GM23248 (cell line): ENCODE results near the gene STARD3. TPM values are rescaled to one million over a fixed set of nuclear protein-coding genes. Genes with fewer than 3 reads are reported as not detected.

Experiments used
- DNase-seq: peaks from one replicate; pipeline ENCODE4 v3.0.0-alpha.2; 2015
- H2AFZ ChIP-seq: fragments of 200-600 bp; sonication (generic); 2 replicates; pipeline ENCODE4 v1.6.1; 2016; ENCODE audit warnings: antibody characterized with exemption
- H3F3A ChIP-seq: fragments of 200-600 bp; sonication (generic); 2 replicates; pipeline ENCODE4 v1.6.1; 2016; ENCODE audit warnings: mild to moderate bottlenecking, antibody characterized with exemption, mixed run types; ENCODE audit not compliant: insufficient read depth
- H3K27ac ChIP-seq: fragments of 200-600 bp; sonication (generic); 2 replicates; pipeline ENCODE4 v1.5.1; 2016; ENCODE audit warnings: mild to moderate bottlenecking
- H3K27me3 ChIP-seq: fragments of 200-600 bp; sonication (generic); replicated peaks from 2 replicates; pipeline ENCODE4 v1.6.1; 2016; ENCODE audit warnings: mild to moderate bottlenecking; ENCODE audit not compliant: insufficient read depth
- H3K36me3 ChIP-seq: fragments of 200-600 bp; sonication (generic); 2 replicates; pipeline ENCODE4 v1.6.1; 2016; ENCODE audit warnings: low read depth, mild to moderate bottlenecking
- H3K4me1 ChIP-seq: fragments of 200-600 bp; sonication (generic); 2 replicates; pipeline ENCODE4 v1.6.1; 2016; ENCODE audit warnings: mild to moderate bottlenecking; ENCODE audit not compliant: insufficient read depth
- H3K4me2 ChIP-seq: fragments of 200-600 bp; sonication (generic); one replicate; pipeline ENCODE4 v1.6.1; 2016; ENCODE audit warnings: mild to moderate bottlenecking; ENCODE audit not compliant: unreplicated experiment
- H3K4me3 ChIP-seq: fragments of 200-600 bp; sonication (generic); 2 replicates; pipeline ENCODE4 v1.5.1; 2016; ENCODE audit warnings: mild to moderate bottlenecking
- H3K79me2 ChIP-seq: fragments of 200-600 bp; sonication (generic); 2 replicates; pipeline ENCODE4 v1.6.1; 2016; ENCODE audit warnings: mild to moderate bottlenecking; ENCODE audit not compliant: insufficient read depth
- H3K9ac ChIP-seq: fragments of 200-600 bp; sonication (generic); 2 replicates; pipeline ENCODE4 v1.6.1; 2016; ENCODE audit warnings: mild to moderate bottlenecking
- H3K9me2 ChIP-seq: fragments of 200-600 bp; sonication (generic); 2 replicates; pipeline ENCODE4 v1.6.1; 2016; ENCODE audit warnings: mixed run types, mild to moderate bottlenecking, moderate library complexity; ENCODE audit not compliant: insufficient read depth
- H3K9me3 ChIP-seq: fragments of 200-600 bp; sonication (generic); one replicate; pipeline ENCODE4 v1.6.1; 2017; ENCODE audit warnings: low read depth
- H4K20me1 ChIP-seq: fragments of 200-600 bp; sonication (generic); 2 replicates; pipeline ENCODE4 v1.6.0; 2016; ENCODE audit not compliant: insufficient read depth
- EZH2 ChIP-seq: fragments of 200-600 bp; sonication (generic); IDR thresholded peaks from 2 replicates; pipeline ENCODE4 v1.6.1; 2018; ENCODE audit warnings: antibody characterized with exemption, mild to moderate bottlenecking; ENCODE audit not compliant: insufficient read depth, poor library complexity, severe bottlenecking
- EZH2phosphoT487 ChIP-seq: fragments of 200-600 bp; sonication (generic); IDR thresholded peaks from 2 replicates; pipeline ENCODE4 v1.6.1; 2018; ENCODE audit warnings: antibody characterized with exemption, moderate library complexity, mild to moderate bottlenecking, low read depth; ENCODE audit not compliant: insufficient read depth
- WGBS, 2 experiments: methylation state at CpG; one replicate each; pipeline ENCODE4 v1.1.6; 2015 to 2017; ENCODE audit warnings: low lambda C conversion rate in 2 of 2, low coverage in 1 of 2; ENCODE audit errors: missing lambda C conversion rate in 2 of 2; 5-methylcytosine and 5-hydroxymethylcytosine counted together
- in situ Hi-C: fragments of 300-500 bp; cut with MboI; formaldehyde crosslinking; loops from 2 replicates; pipeline ENCODE4 v1.15.0; 2020
- polyA plus RNA-seq: library from polyadenylated mRNA; unstranded; fragments of >200 nt; fragmentation: Nextera tagmentation; extraction: Ambion mirVana; gene quantifications from 2 replicates; pipeline ENCODE4 v1.2.1, GENCODE V29; 2016
- total RNA-seq: library from RNA; depleted of rRNA; stranded (reverse); fragments of >200 nt; shearing (Covaris generic); gene quantifications from 2 replicates; pipeline ENCODE4 v1.2.3, GENCODE V29; 2014

STARD3 gene
- total and polyA plus RNA-seq, 2 experiments from 2014 or later = 32.3 to 41.0 TPM

DNA sequence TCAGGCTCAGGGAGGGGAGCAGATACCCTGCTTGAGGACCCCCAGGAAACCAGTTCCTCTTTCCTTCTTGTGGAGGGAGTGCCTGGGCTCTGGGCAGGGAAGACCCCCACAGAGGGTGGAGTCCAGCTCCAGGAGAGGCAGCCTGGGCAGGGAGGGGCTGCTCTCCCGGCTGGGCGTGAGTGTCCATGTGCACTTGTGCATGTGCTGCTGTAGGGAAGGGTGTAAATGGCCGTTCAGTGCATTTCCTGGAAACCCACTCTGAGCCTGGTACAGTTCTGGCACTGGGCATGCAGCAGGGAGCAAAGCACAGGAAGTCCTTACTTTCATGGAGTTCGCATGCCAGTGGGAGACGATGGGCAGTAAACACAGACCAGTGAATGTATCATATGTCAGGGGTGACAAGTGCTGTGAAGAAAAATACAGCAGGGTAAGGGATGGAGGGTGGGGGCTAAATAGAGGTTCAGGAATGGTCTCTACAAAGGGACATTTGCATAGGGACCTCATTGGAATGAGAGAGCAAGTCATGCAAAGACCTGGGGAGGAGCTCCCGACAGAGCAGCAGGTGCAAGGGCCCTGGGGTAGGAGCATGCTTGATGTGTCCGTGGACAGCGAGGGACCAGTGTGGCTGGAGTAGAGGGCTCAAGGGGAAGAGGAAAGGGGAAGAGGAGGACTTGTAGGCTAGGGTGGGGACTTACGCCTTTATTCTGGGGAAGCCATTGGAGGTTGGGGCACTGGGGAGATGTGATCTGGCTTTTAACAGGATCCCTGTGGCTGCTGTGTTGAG lies 5.5 kb downstream of the STARD3 start:
- Histone ChIP-seq H3K27ac (no peak overlapping the region), H3K27me3 (no peaks in the 10 kb centered on the region), H2AFZ (no peak overlapping the region), H3K36me3 (no peaks in the 10 kb centered on the region), H3K4me2 (no peak overlapping the region), H3K4me3 (no peak overlapping the region), H3K9me2 (no peaks in the 10 kb centered on the region), H3K79me2 (peaks cover 98% of the 10 kb centered on the region), H3K9me3 (no peaks in the 10 kb centered on the region), H3K9ac (no peak overlapping the region), H3K4me1 (peaks cover 19% of the 10 kb centered on the region), H4K20me1 (0 out of 2 replicates have a peak, but pooled peaks cover 2% of the 10 kb centered on the region), H3F3A (no peaks in the 10 kb centered on the region)
- in situ Hi-C loops = no loop called here
- no peak for DNase-seq
- 75 to 81% methylated on average over 9 of the region's 9 CpGs for WGBS, 2 experiments
- no peak for TF ChIP-seq EZH2phosphoT487
- no peak for TF ChIP-seq EZH2

DNA sequence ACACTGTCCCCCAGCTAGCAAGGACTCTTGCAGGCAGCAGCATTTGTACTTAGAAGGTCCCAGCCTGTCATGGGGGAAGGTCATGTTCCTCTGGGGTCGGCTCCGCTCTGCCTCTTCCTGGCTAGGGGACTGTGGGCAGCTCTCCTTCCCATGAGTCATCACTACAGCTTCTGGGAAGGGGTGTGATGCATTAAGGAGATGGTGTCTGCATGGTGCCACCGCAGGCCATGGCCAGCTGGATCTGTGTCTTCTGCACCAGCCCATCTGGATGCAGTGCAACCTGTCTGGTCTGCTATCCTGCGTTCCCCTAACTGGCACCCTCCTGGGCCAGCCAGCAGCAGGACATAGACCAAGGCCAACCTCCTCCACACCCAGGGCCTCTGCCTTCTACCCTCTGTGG lies 6.3 kb downstream of the STARD3 start:
- no peak overlapping the region for H3K9ac ChIP-seq
- peaks cover 13% of the 10 kb centered on the region for H3K4me1 ChIP-seq
- no peak overlapping the region for H2AFZ ChIP-seq
- DNase-seq = peak; percentile 74
- H3K79me2 ChIP-seq = peaks cover 98% of the 10 kb centered on the region
- H3K4me3 ChIP-seq = no peak overlapping the region
- H3K27ac ChIP-seq = no peak overlapping the region
- in situ Hi-C loops = no loop called here
- H3K36me3 ChIP-seq = no peaks in the 10 kb centered on the region
- H3K9me2 ChIP-seq = no peaks in the 10 kb centered on the region
- 13 to 20% methylated on average over 4 of the region's 4 CpGs for WGBS, 2 experiments
- no peaks in the 10 kb centered on the region for H3K27me3 ChIP-seq
- H3F3A ChIP-seq = no peaks in the 10 kb centered on the region
- no peak overlapping the region for H3K4me2 ChIP-seq
- H4K20me1 ChIP-seq = 0 out of 2 replicates have a peak, but pooled peaks cover 2% of the 10 kb centered on the region
- no peaks in the 10 kb centered on the region for H3K9me3 ChIP-seq
- no peak for TF ChIP-seq EZH2phosphoT487
- TF ChIP-seq EZH2 = no peak

DNA sequence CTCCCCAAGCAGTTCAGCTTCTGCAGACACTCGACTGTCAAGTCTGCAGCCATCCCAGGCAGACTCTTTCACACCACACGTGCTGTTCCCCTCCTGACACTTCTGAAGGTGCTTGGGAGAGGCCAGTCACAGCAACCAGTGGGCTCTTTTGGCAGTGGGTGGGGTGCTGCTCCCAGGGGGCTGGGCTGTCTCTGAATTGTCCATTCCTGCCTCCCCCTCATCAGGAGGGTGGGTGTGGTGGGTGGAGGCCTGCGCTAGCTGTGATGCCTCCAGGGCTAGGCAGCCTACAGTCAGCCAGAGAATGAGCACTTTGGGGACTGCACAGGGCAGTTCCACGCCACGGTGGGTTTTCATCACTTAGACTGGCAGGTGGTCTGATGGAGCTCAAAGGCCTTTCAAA lies 10.3 kb downstream of the STARD3 start:
- no peaks in the 10 kb centered on the region for H3K9me3 ChIP-seq
- 64 to 66% methylated on average over 5 of the region's 5 CpGs for WGBS, 2 experiments
- in situ Hi-C loops = no loop called here
- H3F3A ChIP-seq = no peaks in the 10 kb centered on the region
- H3K4me3 ChIP-seq = no peak overlapping the region
- peaks cover 5% of the 10 kb centered on the region; the same call in 1 of the 2 replicates for H3K4me1 ChIP-seq
- H3K79me2 ChIP-seq = peaks cover 76% of the 10 kb centered on the region
- no peak overlapping the region for H3K9ac ChIP-seq
- H3K36me3 ChIP-seq = no peaks in the 10 kb centered on the region
- no peak overlapping the region for H2AFZ ChIP-seq
- no peak overlapping the region for H3K27ac ChIP-seq
- no peaks in the 10 kb centered on the region for H3K27me3 ChIP-seq
- no peak for TF ChIP-seq EZH2
- TF ChIP-seq EZH2phosphoT487 = no peak
- no peak overlapping the region for H3K4me2 ChIP-seq
- H4K20me1 ChIP-seq = 0 out of 2 replicates have a peak, but pooled peaks cover 2% of the 10 kb centered on the region
- no peak for DNase-seq
- no peaks in the 10 kb centered on the region for H3K9me2 ChIP-seq

DNA sequence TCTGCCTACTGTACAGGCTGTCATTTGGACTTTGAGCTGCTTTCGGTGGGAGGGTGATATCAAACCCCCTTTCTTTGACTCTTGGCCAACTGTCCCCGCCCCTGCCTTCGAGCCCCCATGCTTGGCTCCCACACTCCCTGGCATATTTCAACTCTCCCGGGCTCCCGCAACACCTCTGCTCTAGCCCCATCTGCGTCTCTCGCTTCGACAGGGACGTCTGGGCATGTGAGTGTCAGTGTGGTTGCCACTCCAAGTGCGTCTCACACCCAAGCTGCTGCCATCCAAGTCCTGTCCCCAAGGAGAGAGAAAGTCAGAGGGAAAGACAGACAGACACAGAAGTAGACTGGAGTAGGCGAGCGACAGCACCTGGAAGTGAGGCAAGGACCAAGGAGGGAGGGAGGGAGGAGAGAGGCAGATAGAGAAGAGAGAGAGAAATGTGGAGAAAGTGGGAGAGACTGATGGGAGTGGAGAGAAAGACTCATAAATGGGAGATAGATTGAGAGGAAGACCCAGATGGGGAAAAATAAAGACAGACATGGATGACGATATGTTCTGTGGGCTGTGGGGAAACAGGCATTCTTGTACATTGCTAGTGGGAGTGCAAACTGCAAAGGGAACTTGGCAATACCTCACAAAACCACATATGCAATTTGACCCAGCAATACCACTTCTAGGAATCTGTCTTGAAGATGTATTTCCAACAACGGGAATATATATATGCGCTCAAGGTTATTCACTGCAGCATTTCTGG lies 11.8 kb downstream of the STARD3 start:
- 79 to 80% methylated on average over 15 of the region's 15 CpGs for WGBS, 2 experiments

More for the DNA sequence above, 11.8 kb downstream of the STARD3 start:
- Histone ChIP-seq H3K9me2 (no peaks in the 10 kb centered on the region), H3K27ac (no peak overlapping the region), H3K4me1 (no peaks in the 10 kb centered on the region), H3K36me3 (no peaks in the 10 kb centered on the region), H3K4me3 (no peak overlapping the region), H3K9ac (no peak overlapping the region), H3K27me3 (no peaks in the 10 kb centered on the region), H4K20me1 (0 out of 2 replicates have a peak, but pooled peaks cover 2% of the 10 kb centered on the region), H3K4me2 (no peak overlapping the region), H3K9me3 (no peaks in the 10 kb centered on the region), H2AFZ (no peak overlapping the region), H3K79me2 (peaks cover 62% of the 10 kb centered on the region), H3F3A (no peaks in the 10 kb centered on the region)
- DNase-seq = no peak
- no peak for TF ChIP-seq EZH2phosphoT487
- TF ChIP-seq EZH2 = no peak
- in situ Hi-C loops = no loop called here
